Muscle of back (tissue), 11 donors: Measurements from ENCODE around the gene SNRNP48. TPM values are rescaled to one million over a fixed set of nuclear protein-coding genes. Genes with fewer than 3 reads are reported as not detected.

ENCODE experiments used
- DNase-seq, 3 donors: peaks; one replicate each; pipeline versions ENCODE4 v3.0.0 to v3.0.0-alpha.2; 2013
- polyA plus RNA-seq, 10 donors: library from polyadenylated mRNA; unstranded; fragments of 120-200 nt; gene quantifications; one replicate each; pipeline ENCODE4 v1.2.1, GENCODE V29; 2013; ENCODE audit not compliant: insufficient read length in 10 of 10

SNRNP48 gene
- polyA plus RNA-seq, 10 donors, result 8.9 to 19.6 (median 13.6) TPM

DNA sequence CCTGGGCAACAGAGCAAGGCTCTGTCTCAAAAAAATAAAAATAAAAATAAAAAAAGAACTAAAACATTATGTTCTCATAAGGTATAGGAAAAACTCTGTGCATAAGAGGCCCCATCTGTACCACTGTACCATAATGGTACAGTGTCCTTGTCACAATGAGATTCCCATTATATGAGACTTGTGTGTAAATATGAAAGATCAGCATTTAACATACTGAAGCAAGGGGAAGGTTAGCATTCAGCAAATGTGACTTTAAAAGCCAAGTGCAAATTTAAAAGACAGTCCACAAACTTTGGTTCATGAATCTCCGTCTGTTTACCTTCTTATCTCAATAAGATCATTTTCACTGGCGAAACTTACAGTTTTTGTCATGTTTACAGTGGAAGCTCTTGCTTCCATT, 32.3 kb upstream of the SNRNP48 start:
- no peak for DNase-seq

DNA sequence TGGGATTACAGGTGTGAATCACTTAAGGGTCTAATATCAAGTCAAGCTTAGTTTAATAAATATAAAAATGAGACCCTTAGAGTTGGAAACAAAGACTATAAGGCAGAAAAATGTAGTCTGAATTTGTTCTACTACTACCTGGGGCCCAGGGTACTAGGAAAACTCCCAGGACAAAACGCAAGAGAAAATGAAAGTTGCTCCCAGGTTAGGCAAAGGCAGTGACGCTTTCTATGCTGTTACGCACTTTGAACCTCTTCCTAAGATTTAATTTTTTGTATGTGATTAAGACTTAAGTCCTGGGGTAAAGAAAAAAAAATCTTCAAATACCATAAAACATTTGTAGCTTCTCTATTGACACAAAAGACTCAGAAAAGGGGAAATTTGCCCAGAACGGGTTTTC, 31.2 kb upstream of the SNRNP48 start:
- no peak for DNase-seq

DNA sequence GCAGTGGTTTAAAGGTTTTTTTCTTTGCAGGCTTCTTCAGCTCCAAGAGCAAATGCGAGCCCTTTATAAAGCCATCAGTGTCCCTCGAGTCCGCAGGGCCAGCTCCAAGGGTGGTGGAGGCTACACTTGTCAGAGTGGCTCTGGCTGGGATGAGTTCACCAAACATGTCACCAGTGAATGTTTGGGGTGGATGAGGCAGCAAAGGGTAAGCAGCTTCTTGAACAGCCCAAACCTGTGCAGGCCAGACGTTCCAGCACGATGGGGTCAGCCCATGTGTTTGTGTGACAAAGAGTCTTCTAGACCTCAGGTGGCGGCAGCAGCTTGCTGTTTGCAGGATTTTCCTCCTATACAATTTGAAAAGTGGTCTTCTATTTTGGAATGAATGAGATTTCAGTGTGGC, 30.8 kb upstream of the SNRNP48 start:
- DNase-seq, result no peak

DNA sequence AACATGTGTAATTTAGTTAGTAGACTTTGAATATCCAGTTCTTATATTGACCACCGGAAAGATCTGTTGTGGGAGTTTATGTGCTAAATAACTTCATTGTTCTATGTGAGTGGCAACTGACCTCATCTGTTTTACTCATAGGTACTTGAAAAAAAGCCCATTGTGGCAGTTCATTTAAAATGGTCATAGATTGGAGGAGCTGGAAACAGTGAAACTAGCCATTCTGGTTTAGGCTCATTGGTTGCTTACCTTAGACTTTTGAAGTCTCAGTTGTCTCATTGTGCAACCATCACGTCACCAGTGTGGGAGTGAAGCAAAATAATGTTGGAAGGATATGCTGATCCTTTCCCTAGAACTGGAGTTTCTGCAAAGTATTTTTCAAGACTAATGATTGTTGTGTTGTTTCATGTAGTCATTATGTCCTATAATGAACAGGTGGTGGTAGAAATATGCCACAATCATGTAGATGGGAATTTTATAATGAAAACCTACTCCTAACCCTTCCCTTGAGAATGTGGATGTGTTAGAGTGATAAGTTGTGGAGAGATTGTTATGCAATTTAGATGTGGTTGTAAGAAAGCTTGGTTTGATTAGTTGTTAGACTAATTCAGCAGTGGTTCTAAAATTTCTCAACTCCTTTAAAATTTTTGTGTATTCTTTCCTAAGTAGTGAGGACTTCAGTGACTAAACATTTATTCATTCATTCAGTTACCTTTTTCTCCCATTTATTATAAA, 30.2 kb upstream of the SNRNP48 start:
- no peak for DNase-seq

DNA sequence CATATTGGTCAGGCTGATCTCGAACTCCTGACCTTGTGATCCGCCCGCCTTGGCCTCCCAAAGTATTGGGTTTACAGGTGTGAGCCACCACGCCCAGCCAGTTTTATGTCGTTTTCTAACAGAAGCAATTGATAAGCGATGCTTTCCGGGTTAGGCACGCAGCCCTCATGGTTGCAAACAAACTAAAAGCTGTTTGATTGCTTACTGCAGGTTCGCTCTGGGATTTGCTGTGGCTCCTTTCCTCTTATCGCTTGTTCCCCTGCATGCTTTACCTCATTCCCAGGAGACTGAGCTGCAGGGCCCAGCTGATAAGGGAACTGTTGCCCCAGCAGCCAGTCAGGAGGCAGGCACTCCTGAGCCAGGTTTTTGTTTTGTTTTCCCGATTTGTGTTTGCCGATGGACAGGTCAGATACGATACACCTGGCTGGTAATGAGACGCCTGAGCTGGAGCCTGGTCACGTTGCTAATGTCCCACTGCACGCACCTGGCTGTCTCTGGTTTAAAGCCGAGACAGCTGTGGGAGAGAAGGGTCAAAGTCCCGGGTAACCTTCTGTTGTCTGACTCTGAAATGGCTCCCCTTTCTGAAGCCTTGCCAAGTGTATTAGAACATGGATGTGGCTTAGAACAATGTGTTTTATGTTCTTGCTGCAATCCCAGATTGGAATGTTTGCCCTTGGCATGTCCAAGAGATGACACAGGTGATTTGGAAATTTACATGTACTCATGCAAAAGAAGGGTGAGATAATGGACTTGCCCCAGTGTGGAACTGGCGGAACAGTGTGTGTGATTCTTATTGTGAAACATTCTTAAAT, 28.6 kb upstream of the SNRNP48 start:
- no peak for DNase-seq

DNA sequence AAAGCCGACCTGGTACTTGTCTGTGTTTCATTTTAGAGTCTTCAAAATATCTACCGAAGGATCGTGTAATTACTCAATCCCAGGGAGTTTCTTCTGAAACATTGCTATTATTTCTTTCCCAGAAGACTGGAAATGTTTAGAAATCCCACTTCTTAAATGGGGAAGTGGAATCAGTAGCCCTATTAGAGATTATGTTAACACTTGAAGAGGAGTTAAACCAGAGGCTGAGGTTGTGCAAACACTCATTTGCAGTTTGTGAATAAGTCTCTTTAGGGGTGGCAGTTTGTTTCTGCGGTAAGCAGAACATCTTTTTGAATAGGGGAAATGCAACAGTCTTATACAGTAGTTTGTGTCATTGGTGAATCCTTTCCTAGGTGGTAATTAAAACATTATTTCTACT, 27.2 kb upstream of the SNRNP48 start:
- no peak for DNase-seq

DNA sequence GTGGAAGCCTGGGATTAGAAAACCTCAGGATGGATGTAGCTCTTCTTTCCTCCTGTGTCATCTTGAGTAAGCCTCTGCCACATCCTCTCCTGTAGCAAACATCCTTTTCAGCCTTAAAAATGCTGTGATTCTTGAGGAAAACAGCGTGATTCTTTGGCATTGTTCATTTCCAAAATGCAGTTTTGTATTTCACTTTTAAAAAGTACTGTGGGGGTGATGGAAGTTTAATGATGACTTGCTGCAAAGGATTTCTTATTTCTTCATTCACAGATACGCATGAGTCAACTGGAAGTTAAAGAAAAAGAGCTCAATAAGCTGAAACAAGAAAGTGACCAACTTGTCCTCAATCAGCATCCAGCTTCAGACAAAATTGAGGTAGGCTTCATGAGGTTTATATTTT, 23.9 kb upstream of the SNRNP48 start:
- no peak for DNase-seq

DNA sequence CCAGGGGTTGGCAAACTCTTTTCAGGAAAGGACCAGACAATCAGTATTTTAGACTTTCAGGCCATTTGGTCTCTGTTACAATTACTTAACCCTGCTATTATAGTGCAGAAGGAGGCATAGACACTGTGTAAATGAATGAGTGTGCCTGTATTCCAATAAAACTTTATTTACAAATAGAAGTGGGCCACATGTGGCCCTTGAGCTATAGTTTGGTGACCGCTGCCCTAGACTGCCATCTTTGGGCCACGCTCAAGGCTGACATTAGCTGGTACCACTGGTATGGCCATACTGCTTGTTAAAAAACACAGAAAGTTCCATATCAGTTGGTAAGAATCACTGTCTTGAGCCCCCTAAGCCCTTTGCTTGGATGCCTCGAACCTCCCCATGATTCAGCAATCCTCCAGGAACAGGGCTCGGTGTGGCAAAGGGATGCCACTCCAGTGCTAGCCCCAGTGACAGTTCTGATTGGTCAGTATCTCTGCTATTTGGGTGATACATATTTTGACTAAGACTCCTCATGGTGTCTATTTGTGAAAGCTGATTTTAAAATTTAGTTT, 23.3 kb upstream of the SNRNP48 start:
- DNase-seq, result no peak

DNA sequence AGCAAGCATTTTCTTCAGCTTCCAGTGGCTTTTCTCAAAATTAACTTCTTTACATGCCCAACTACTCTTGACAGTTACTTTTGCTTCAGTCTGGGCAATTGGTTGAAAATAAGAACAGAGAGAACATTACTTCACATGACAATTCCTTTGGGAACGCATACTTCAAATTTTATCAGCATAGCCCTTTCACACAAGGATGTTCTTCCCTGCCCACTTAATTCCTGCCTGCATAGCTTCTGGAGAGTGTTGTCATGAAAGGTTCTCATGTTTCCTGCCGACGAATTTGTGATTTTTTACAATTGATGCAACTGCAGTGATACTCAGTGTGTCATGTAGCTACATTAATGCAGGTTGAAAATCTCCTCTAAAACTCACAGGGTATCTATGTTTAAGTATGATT, 22.0 kb upstream of the SNRNP48 start:
- peak in 1 of 3 donors; percentile 58 for DNase-seq

DNA sequence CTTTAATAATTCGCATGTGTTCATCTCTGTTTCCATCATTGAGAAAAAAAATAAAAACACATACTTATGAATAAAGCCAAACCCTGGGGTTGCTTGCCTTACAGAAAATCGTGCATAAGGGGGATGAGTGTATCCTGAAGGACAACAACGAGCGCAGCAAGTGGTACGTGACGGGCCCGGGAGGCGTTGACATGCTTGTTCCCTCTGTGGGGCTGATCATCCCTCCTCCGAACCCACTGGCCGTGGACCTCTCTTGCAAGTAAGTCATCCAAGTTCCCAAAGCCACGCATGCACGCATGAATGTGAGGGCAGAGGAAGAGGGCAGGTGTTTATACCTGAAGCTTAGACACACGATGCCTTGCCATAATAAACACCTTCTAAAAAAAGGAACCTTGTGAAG, 20.9 kb upstream of the SNRNP48 start:
- no peak for DNase-seq

DNA sequence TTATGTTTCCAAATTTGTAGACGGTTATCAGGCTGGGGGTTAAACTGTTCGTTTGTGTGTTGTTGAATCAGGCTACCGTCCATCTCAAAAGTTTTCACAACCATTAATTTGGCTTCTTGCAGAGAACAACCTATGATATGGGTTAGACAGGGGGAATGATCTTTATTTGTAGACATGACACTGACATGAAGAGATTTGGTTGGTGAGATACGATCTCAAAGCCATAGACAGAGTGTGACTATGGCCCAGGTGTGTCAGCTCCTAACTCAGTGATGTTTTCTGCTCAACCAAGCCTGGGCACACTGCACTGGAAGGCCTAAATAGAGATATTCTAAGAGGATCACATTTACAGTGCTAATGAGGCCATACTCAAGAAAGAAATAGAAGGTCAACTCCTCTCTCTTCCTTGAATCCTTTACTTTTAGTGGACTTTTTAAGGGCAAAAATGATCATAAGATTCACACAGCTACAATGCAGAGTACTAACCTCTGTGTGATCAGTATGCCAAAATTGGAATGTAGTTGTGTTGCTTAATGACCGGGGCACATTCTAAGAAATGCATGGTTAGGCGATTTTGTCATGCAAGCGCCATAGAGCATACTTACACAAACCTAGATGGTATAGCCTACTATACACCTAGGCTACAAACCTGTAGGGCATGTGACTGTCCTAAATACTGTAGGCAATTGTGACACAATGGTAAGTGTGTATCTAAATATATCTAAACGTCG, 17.6 kb upstream of the SNRNP48 start:
- DNase-seq, result no peak

DNA sequence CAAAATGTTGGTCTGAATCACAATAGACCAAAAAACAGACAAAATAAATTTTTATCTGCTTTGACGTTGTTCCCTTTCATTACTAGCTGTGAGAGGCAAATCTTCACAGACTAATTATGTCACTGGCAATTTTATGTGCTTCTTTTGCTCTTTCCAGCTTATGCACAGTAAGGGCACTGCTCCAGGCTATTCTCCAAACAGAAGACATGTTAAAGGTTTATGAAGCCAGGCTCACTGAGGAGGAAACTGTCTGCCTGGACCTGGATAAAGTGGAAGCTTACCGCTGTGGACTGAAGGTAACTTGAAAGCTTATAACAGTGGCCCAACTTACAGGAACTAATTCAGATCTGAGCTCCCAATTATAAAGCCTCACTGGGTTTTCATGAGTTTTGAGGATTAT, 15.5 kb upstream of the SNRNP48 start:
- no peak for DNase-seq

DNA sequence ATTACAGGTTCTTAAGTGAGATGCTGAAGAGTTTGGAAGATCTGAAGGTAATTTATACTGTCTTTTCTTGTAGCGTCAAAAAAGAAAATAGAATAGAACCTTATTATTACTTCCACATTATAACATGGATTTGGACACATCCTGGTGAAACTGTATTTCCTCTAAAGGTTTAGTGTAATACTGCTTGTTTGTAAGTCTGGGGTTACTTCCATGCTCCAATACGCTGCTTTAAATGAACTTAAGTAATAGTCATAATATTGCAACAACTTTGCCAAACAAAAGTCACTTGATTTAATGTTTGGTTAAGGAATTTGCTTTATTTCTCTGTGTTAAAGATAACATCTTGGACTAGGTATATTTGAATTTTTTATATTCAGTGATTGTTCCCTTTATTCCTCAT, 11.5 kb upstream of the SNRNP48 start:
- DNase-seq, result no peak

DNA sequence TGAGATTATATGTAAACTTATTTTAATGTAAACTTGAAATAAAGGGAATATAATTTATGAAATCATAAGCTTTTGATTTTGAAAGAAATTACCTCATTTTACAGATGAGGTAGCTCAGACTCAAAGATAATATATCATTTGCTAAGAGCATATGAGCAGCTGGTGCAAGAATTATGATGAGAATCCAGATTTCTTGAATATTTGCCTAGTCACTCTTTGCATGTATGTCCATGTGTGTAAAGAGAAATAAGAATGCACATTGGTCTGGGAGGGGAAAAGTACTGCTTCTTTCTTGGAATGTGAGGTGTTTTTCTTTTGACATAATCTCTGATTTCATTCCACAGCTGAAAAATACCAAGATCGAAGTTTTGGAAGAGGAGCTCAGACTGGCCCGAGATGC, 11.1 kb upstream of the SNRNP48 start:
- DNase-seq, result no peak

DNA sequence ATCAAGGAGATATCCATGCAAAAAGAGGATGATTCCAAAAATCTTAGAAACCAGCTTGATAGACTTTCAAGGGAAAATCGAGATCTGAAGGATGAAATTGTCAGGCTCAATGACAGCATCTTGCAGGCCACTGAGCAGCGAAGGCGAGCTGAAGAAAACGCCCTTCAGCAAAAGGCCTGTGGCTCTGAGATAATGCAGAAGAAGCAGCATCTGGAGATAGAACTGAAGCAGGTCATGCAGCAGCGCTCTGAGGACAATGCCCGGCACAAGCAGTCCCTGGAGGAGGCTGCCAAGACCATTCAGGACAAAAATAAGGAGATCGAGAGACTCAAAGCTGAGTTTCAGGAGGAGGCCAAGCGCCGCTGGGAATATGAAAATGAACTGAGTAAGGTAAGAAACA, 10.1 kb upstream of the SNRNP48 start:
- no peak for DNase-seq

DNA sequence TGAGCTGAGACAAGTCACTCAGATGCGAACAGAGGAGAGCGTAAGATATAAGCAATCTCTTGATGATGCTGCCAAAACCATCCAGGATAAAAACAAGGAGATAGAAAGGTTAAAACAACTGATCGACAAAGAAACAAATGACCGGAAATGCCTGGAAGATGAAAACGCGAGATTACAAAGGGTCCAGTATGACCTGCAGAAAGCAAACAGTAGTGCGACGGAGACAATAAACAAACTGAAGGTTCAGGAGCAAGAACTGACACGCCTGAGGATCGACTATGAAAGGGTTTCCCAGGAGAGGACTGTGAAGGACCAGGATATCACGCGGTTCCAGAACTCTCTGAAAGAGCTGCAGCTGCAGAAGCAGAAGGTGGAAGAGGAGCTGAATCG, 9.5 kb upstream of the SNRNP48 start:
- no peak for DNase-seq

DNA sequence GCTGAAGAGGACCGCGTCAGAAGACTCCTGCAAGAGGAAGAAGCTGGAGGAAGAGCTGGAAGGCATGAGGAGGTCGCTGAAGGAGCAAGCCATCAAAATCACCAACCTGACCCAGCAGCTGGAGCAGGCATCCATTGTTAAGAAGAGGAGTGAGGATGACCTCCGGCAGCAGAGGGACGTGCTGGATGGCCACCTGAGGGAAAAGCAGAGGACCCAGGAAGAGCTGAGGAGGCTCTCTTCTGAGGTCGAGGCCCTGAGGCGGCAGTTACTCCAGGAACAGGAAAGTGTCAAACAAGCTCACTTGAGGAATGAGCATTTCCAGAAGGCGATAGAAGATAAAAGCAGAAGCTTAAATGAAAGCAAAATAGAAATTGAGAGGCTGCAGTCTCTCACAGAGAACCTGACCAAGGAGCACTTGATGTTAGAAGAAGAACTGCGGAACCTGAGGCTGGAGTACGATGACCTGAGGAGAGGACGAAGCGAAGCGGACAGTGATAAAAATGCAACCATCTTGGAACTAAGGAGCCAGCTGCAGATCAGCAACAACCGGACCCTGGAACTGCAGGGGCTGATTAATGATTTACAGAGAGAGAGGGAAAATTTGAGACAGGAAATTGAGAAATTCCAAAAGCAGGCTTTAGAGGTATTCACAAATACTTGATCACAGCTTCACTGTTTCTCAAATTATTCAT, 8.9 kb upstream of the SNRNP48 start:
- no peak for DNase-seq

DNA sequence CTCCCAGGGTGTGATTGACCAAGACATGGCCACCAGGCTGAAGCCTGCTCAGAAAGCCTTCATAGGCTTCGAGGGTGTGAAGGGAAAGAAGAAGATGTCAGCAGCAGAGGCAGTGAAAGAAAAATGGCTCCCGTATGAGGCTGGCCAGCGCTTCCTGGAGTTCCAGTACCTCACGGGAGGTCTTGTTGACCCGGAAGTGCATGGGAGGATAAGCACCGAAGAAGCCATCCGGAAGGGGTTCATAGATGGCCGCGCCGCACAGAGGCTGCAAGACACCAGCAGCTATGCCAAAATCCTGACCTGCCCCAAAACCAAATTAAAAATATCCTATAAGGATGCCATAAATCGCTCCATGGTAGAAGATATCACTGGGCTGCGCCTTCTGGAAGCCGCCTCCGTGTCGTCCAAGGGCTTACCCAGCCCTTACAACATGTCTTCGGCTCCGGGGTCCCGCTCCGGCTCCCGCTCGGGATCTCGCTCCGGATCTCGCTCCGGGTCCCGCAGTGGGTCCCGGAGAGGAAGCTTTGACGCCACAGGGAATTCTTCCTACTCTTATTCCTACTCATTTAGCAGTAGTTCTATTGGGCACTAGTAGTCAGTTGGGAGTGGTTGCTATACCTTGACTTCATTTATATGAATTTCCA, 4.6 kb upstream of the SNRNP48 start:
- DNase-seq, result no peak

DNA sequence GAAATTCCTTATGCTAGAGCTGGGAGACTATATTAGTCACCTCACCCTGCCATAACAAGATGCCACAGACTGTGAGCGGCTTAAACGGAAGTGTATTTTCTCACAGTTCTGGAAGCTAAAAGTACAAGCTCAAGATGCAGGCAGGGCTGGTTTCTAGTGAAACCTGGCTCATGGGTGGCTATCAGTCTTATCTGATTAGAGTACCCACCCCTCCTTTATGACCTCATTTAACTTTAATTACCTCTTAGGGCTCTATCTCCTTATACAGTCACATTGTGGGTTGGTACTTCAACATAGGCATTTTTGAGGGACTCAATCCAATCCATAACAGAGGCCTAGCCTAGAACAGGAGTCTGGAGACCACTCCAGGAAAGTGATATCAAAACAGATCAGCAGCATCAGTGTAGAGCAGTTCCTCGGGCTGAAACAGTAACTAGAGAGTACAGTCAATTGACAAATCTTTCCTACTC, 2.3 kb upstream of the SNRNP48 start:
- DNase-seq, result peak in 1 of 3 donors; percentile 17

DNA sequence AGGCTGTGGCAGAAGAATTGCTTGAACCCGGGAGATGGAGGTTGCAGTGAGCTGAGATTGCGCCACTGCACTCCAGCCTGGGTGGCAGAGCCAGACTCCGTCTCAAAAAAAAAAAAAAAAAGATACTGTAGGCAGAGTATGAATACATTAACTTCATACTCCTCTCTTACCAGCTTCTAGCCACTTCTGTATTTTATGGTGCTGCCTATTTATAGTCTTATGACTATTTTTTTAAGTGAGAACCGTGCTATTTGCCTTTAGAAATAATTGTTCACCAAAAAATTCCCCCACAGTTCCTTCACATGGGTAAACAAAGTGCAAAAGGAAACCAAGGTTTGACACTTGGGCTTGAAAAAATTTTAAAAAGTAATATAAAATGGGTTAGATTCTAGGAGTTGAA, 1.5 kb upstream of the SNRNP48 start:
- DNase-seq, result no peak

DNA sequence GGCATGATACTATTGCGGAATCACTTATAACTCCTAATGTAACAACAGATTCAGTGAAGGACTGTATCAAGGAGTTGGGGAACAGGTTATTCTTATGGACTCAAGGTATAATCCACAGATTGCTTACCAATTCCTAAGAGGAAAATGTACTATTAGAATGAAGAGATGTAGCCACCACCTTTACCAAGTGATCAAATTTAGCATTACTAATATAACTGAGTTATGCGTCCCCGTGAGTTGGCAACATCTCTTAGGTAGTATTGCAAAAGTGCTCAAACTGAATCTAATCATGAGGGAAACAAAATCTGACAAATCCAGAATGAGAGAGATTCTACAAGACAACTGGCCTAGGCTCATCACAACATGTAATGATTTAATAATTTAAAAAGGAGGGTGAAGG, 777 bp upstream of the SNRNP48 start:
- DNase-seq, result no peak
